Measurements from ENCODE around the gene TLE1.

DNA sequence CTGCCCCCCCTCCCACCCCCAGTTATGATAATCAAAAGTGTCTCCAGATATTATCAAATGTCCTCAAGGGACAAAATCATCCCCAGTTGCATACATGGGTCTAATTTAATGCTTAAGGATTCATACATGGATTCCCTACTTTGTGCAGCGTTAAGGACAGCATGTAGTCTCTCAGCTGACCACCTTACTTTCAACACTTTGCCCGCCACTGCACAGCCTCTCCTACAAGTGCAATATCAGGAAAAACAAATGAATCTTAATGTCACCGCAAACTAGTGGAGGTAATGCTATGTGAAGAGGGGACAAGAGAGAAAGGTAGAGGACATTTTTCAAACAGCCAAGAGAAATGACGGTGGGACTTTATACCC, 78.6 kb downstream of the TLE1 start:
- TF ChIP-seq, protein P1, sequence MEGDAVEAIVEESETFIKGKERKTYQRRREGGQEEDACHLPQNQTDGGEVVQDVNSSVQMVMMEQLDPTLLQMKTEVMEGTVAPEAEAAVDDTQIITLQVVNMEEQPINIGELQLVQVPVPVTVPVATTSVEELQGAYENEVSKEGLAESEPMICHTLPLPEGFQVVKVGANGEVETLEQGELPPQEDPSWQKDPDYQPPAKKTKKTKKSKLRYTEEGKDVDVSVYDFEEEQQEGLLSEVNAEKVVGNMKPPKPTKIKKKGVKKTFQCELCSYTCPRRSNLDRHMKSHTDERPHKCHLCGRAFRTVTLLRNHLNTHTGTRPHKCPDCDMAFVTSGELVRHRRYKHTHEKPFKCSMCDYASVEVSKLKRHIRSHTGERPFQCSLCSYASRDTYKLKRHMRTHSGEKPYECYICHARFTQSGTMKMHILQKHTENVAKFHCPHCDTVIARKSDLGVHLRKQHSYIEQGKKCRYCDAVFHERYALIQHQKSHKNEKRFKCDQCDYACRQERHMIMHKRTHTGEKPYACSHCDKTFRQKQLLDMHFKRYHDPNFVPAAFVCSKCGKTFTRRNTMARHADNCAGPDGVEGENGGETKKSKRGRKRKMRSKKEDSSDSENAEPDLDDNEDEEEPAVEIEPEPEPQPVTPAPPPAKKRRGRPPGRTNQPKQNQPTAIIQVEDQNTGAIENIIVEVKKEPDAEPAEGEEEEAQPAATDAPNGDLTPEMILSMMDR (conservative IDR thresholded peaks at IDR 0.05 in 1 of 2, IDR thresholded peaks at IDR 0.05 in 1 of 2; ENCODE audit: extremely low read depth in 1 of 2, insufficient read depth in 1 of 2, low read depth in 1 of 2, low read length in 2 of 2) = no peak
- TF ChIP-seq EZH2 (IDR thresholded peaks at IDR 0.05; ENCODE audit: borderline replicate concordance, low read length) = no peak
